SK-N-SH (cell line): ENCODE results near the gene GHRL. TPM values are rescaled to one million over a fixed set of nuclear protein-coding genes. Genes with fewer than 3 reads are reported as not detected.

Experiments used
- CTCF ChIA-PET: fragments of 300-600, 350-600 bp; formaldehyde crosslinking; extraction: SDS; loops from one replicate; lab custom pipeline; 2021; lab: Yijun Ruan, JAX
- POLR2A ChIA-PET: fragments of 350-600 bp; sonication (Branson Sonifier 250); formaldehyde crosslinking; extraction: SDS; loops from one replicate; lab custom pipeline; 2020; ENCODE audit warnings: antibody characterized with exemption, inconsistent platforms; lab: Yijun Ruan, JAX
- DNase-seq: peaks from one replicate; pipeline ENCODE4 v3.0.0; 2012
- H2AFZ ChIP-seq: fragments of 200-600 bp; sonication (generic); 2 replicates; pipeline ENCODE4 v1.8.1; 2016; ENCODE audit warnings: antibody characterized with exemption, mild to moderate bottlenecking, low read depth
- H3F3A ChIP-seq: fragments of 200-600 bp; sonication (generic); replicated peaks from 2 replicates; pipeline ENCODE3; 2016; ENCODE audit warnings: antibody characterized with exemption, mild to moderate bottlenecking; ENCODE audit not compliant: insufficient read depth
- H3K27ac ChIP-seq, 2 experiments: fragments of 200-500 bp in 1 of 2; fragments of 200-600 bp in 1 of 2; sonication (Bioruptor generic) in 1 of 2; sonication (generic), shearing (Covaris generic) in 1 of 2; 2 replicates each; pipeline versions ENCODE4 v1.5.1 to v1.6.1; 2014 to 2016; ENCODE audit warnings: low read depth in 2 of 2, inconsistent platforms in 1 of 2, low read length in 1 of 2, mild to moderate bottlenecking in 1 of 2, mixed read lengths in 1 of 2
- H3K27me3 ChIP-seq: fragments of 200-600 bp; sonication (generic), shearing (Covaris generic); 2 replicates; pipeline ENCODE4 v1.6.1; 2016; ENCODE audit warnings: mixed run types; ENCODE audit not compliant: insufficient read depth
- H3K36me3 ChIP-seq, 2 experiments: fragments of 200-500 bp in 1 of 2; fragments of 200-600 bp in 1 of 2; sonication (Bioruptor generic) in 1 of 2; sonication (generic) in 1 of 2; replicated peaks in 1 of 2; 2 replicates each; pipeline versions ENCODE3 to v1.5.1; 2014 to 2016; ENCODE audit warnings: low read length in 1 of 2, mild to moderate bottlenecking in 1 of 2; ENCODE audit not compliant: insufficient read depth in 2 of 2, control insufficient read depth in 1 of 2
- H3K4me1 ChIP-seq, 2 experiments: fragments of 200-500 bp in 1 of 2; fragments of 200-600 bp in 1 of 2; sonication (Bioruptor generic) in 1 of 2; sonication (generic), shearing (Covaris generic) in 1 of 2; 2 replicates each; pipeline versions ENCODE4 v1.5.1 to v1.6.1; 2014 to 2016; ENCODE audit warnings: low read depth in 1 of 2, low read length in 1 of 2, mixed run types in 1 of 2; ENCODE audit not compliant: insufficient read depth in 2 of 2, control insufficient read depth in 1 of 2
- H3K4me2 ChIP-seq: fragments of 200-600 bp; sonication (generic), shearing (Covaris generic); 2 replicates; pipeline ENCODE4 v1.6.1; 2017; ENCODE audit warnings: mixed run types
- H3K4me3 ChIP-seq, 2 experiments: fragments of 200-500 bp in 1 of 2; fragments of 200-600 bp in 1 of 2; sonication (Bioruptor generic) in 1 of 2; sonication (generic), shearing (Covaris generic) in 1 of 2; 2 replicates each; pipeline versions ENCODE4 v1.5.1 to v1.8.1; 2014 to 2016; ENCODE audit warnings: low read depth in 2 of 2, inconsistent platforms in 1 of 2, low read length in 1 of 2, mild to moderate bottlenecking in 1 of 2, mixed read lengths in 1 of 2, moderate library complexity in 1 of 2
- H3K79me2 ChIP-seq: fragments of 200-600 bp; sonication (generic); 2 replicates; pipeline ENCODE4 v1.8.1; 2017; ENCODE audit warnings: mild to moderate bottlenecking; ENCODE audit not compliant: insufficient read depth
- H3K9ac ChIP-seq: fragments of 200-600 bp; sonication (generic); 2 replicates; pipeline ENCODE4 v1.6.1; 2017; ENCODE audit warnings: mixed run types
- H3K9me2 ChIP-seq: fragments of 200-600 bp; sonication (generic); 2 replicates; pipeline ENCODE4 v1.6.1; 2017; ENCODE audit warnings: mixed run types
- H3K9me3 ChIP-seq: fragments of 200-600 bp; sonication (generic); 2 replicates; pipeline ENCODE4 v1.6.1; 2017; ENCODE audit warnings: mixed run types, mild to moderate bottlenecking, moderate library complexity
- H4K20me1 ChIP-seq: fragments of 200-600 bp; sonication (generic); 2 replicates; pipeline ENCODE4 v1.6.1; 2017; ENCODE audit warnings: mild to moderate bottlenecking, mixed run types; ENCODE audit not compliant: insufficient read depth
- CHD2 ChIP-seq: fragments of 150-350 bp; IDR thresholded peaks from 2 replicates; pipeline ENCODE4 v1.6.1; 2018; ENCODE audit warnings: low read length; ENCODE audit not compliant: partially characterized antibody
- CTCF ChIP-seq: fragments of 200-600 bp; sonication (generic); IDR thresholded peaks from 2 replicates; pipeline ENCODE4 v1.6.1; 2017; ENCODE audit warnings: antibody characterized with exemption, mild to moderate bottlenecking, moderate library complexity
- EP300 ChIP-seq, 2 experiments: IDR thresholded peaks; 2 replicates each; pipeline versions ENCODE4 v1.4.0 to v1.6.1; 2012; ENCODE audit warnings: borderline replicate concordance in 1 of 2, low read depth in 1 of 2, low read length in 1 of 2
- FOXM1 ChIP-seq: IDR thresholded peaks from 2 replicates; pipeline ENCODE4 v1.4.0; 2012; ENCODE audit warnings: low read depth, mild to moderate bottlenecking
- GABPA ChIP-seq: IDR thresholded peaks from 2 replicates; pipeline ENCODE4 v1.4.0; 2012; ENCODE audit warnings: low read depth, mild to moderate bottlenecking
- MAX ChIP-seq: IDR thresholded peaks from 2 replicates; pipeline ENCODE4 v1.4.0; 2012; ENCODE audit warnings: low read depth
- MXI1 ChIP-seq: IDR thresholded peaks from 2 replicates; pipeline ENCODE4 v1.6.1; 2012; ENCODE audit warnings: mild to moderate bottlenecking, low read depth, low read length, improper control_type of control experiment
- PBX3 ChIP-seq: IDR thresholded peaks from 2 replicates; pipeline ENCODE4; 2012
- POLR2AphosphoS5 ChIP-seq: IDR thresholded peaks from 2 replicates; pipeline ENCODE4 v1.6.1; 2012; ENCODE audit warnings: low read depth, low read length
- REST ChIP-seq: IDR thresholded peaks from 2 replicates; pipeline ENCODE4 v1.6.1; 2012; ENCODE audit warnings: mild to moderate bottlenecking, low read depth, low read length, moderate library complexity
- RXRA ChIP-seq: IDR thresholded peaks from 2 replicates; pipeline ENCODE4 v1.4.0; 2012; ENCODE audit warnings: low read depth, mild to moderate bottlenecking, borderline replicate concordance
- SIN3A ChIP-seq: IDR thresholded peaks from 2 replicates; pipeline ENCODE4 v1.6.1; 2012; ENCODE audit warnings: low read depth, mild to moderate bottlenecking, low read length, moderate library complexity, borderline replicate concordance
- SMC3 ChIP-seq: IDR thresholded peaks from 2 replicates; pipeline ENCODE4 v1.6.1; 2012; ENCODE audit warnings: low read depth, low read length, improper control_type of control experiment
- TEAD4 ChIP-seq: IDR thresholded peaks from 2 replicates; pipeline ENCODE4 v1.4.0; 2012; ENCODE audit warnings: mild to moderate bottlenecking, borderline replicate concordance; ENCODE audit not compliant: insufficient read depth
- ZBTB33 ChIP-seq: IDR thresholded peaks from 2 replicates; pipeline ENCODE4 v1.4.0; 2012; ENCODE audit warnings: low read depth, borderline replicate concordance
- WGBS: methylation state at CpG from one replicate; pipeline ENCODE4 v1.1.6; 2017; ENCODE audit warnings: low lambda C conversion rate; 5-methylcytosine and 5-hydroxymethylcytosine counted together
- polyA plus RNA-seq, 3 experiments: library from polyadenylated mRNA; depleted of rRNA; stranded (reverse); fragments of >200 nt; gene quantifications; 2 replicates each; pipeline ENCODE4 v1.2.3, GENCODE V29; 2012

Gene GHRL
- polyA plus RNA-seq, 1 of the 3 experiments (the other 2 are of a cell fraction), result not detected

- H2AFZ ChIP-seq, result no peak overlapping the region
- no peak for TF ChIP-seq EP300 (IDR thresholded peaks at IDR 0.05; ENCODE audit: borderline replicate concordance in 1 of 2, low read depth in 1 of 2, low read length in 1 of 2)
- TF ChIP-seq SMC3, result no peak
- TF ChIP-seq MXI1, result no peak
- TF ChIP-seq CHD2, result no peak
- TF ChIP-seq FOXM1, result no peak
- TF ChIP-seq RXRA, result no peak
- TF ChIP-seq TEAD4, result no peak
- no peak for TF ChIP-seq REST
- no peak for TF ChIP-seq POLR2AphosphoS5
- no peak for TF ChIP-seq PBX3
- TF ChIP-seq MAX, result no peak
- no peak for TF ChIP-seq SIN3A
- no peak for TF ChIP-seq CTCF
- no peak for TF ChIP-seq GABPA
- TF ChIP-seq ZBTB33, result no peak
- no peaks in the 10 kb centered on the region for H4K20me1 ChIP-seq
- ChIA-PET CTCF (interaction anchor here (1.0 to 11.5 kb wide), 6 partner anchors 18 to 399 kb away, joined by 3 to 166 read pairs (median 4); partner anchors contain the start of gene SEC13), POLR2A (no interaction called here)
- no peaks in the 10 kb centered on the region for H3K36me3 ChIP-seq
- H3K27me3 ChIP-seq, result 0 out of 2 replicates have a peak, but pooled peaks cover 5% of the 10 kb centered on the region
- no peaks in the 10 kb centered on the region for H3K9me3 ChIP-seq
- H3K27ac ChIP-seq, result no peak overlapping the region
- H3K9me2 ChIP-seq, result no peaks in the 10 kb centered on the region
- WGBS, result 75% methylated on average over 8 of the region's 8 CpGs
- H3K9ac ChIP-seq, result no peak overlapping the region
- no peaks in the 10 kb centered on the region for H3K79me2 ChIP-seq
- DNase-seq, result no peak
- peaks cover 0 to 2% of the 10 kb centered on the region in 2 experiments; a peak in 1 of 4 replicates for H3K4me1 ChIP-seq
- no peak overlapping the region for H3K4me3 ChIP-seq
- no peaks in the 10 kb centered on the region for H3F3A ChIP-seq
- no peak overlapping the region for H3K4me2 ChIP-seq
Measured at GRCh38 chr3:10339376-10339955, 46.7 kb upstream of the GHRL start.
